ENCODE data around the gene SDK1. TPM values are rescaled to one million over a fixed set of nuclear protein-coding genes. Genes with fewer than 3 reads are reported as not detected.
"Not testable (repeated sequence)": the region's sequence is repeated elsewhere in the genome, so short reads cannot be mapped to it uniquely, and the experiment has no call there.

The SDK1 gene
- polyA plus RNA-seq, 12 donors, result 1.7 to 5.8 (median 2.8) TPM; not detected in 1

- DNase-seq, result no peak
Observed at GRCh38 chr7:3537210-3537875, 236.3 kb downstream of the SDK1 start.

GRCh38 chr7:3538041-3538440 is 237.0 kb downstream of the SDK1 start:
- no peak for DNase-seq

GRCh38 chr7:3540456-3541220 is 239.6 kb downstream of the SDK1 start:
- no peak for DNase-seq

GRCh38 chr7:3544202-3544601 is 243.2 kb downstream of the SDK1 start:
- DNase-seq, result no peak

GRCh38 chr7:3548815-3549214 is 247.8 kb downstream of the SDK1 start:
- DNase-seq, result no peak

GRCh38 chr7:3549601-3550000 is 248.5 kb downstream of the SDK1 start:
- no peak for DNase-seq

- DNase-seq, result no peak
Observed at GRCh38 chr7:3551536-3551935, 250.5 kb downstream of the SDK1 start.

GRCh38 chr7:3552499-3552898 is 251.4 kb downstream of the SDK1 start:
- DNase-seq, result no peak

- DNase-seq, result peak; percentile 16
Observed at GRCh38 chr7:3558400-3558799, 257.3 kb downstream of the SDK1 start.

GRCh38 chr7:3559278-3559677 is 258.2 kb downstream of the SDK1 start:
- DNase-seq, result no peak

- no peak for DNase-seq
Observed at GRCh38 chr7:3560495-3560894, 259.4 kb downstream of the SDK1 start.

- DNase-seq, result no peak
Observed at GRCh38 chr7:3561932-3562331, 260.9 kb downstream of the SDK1 start.

GRCh38 chr7:3564231-3564630 is 263.2 kb downstream of the SDK1 start:
- DNase-seq, result no peak

- no peak for DNase-seq
Observed at GRCh38 chr7:3568516-3568915, 267.5 kb downstream of the SDK1 start.

GRCh38 chr7:3569643-3570042 is 268.6 kb downstream of the SDK1 start:
- no peak for DNase-seq

GRCh38 chr7:3573151-3573550 is 272.1 kb downstream of the SDK1 start:
- DNase-seq, result no peak

- DNase-seq, result no peak
Observed at GRCh38 chr7:3574386-3574785, 273.3 kb downstream of the SDK1 start.

GRCh38 chr7:3575753-3576531 is 274.9 kb downstream of the SDK1 start:
- DNase-seq, result no peak

GRCh38 chr7:3578399-3578798 is 277.3 kb downstream of the SDK1 start:
- no peak for DNase-seq

- no peak for DNase-seq
Observed at GRCh38 chr7:3579638-3580219, 278.7 kb downstream of the SDK1 start.

GRCh38 chr7:3582145-3582544 is 281.1 kb downstream of the SDK1 start:
- not testable (repeated sequence) for DNase-seq

- DNase-seq, result no peak
Observed at GRCh38 chr7:3585826-3586225, 284.8 kb downstream of the SDK1 start.

Data from muscle of arm (tissue), 12 donors.